Measurements from ENCODE around the gene PRDM16.

DNA sequence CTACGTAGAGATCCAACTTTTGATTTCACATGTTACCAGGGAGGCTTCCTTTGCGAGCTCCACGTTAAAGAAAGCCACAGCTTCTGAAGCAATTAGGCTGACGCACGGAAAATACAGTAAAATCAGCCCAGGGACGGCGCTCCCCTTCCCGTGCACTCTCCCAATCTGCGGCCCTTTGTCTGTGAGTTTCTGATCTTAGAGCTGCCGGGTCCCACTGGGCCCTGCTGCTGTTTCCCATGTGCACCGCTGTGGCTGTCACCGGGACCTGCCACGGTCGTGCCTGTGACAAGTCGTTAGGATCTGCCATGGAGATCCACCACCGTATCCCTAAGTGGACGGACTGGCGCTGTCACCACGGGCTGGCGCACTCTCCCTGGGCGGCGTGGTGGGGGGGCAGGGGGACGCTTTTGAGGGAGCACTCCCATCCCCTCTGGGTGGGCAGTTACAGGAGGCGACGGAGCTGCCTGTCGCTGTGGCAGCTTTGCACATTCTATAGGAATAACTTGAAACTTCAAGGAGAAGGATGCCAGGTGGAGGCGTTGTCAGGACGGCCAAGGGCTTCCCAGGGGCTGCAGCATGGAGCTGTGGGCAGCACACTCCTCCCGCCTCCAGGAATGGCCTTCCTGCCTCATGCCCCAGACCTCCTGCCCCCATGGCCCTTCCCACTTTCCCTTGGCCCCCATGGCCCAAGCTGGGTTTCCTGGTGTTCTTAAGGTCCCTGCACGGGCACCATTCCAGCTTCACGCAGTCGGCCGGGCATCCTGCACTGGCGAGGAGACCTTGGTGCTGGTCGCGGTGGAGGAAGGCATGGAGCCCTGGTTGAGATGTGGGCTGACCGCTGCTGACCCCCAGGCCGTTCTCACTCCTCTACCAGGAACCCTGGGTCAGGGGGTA, 85.1 kb downstream of the PRDM16 start:
- no peak for TF ChIP-seq JUNB (IDR thresholded peaks at IDR 0.05)
- no peak for TF ChIP-seq BHLHE40 (IDR thresholded peaks at IDR 0.05; ENCODE audit: low read depth, low read length)
- TF ChIP-seq, protein P1, sequence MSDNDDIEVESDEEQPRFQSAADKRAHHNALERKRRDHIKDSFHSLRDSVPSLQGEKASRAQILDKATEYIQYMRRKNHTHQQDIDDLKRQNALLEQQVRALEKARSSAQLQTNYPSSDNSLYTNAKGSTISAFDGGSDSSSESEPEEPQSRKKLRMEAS (IDR thresholded peaks at IDR 0.05) = no peak
- TF ChIP-seq, protein P2, sequence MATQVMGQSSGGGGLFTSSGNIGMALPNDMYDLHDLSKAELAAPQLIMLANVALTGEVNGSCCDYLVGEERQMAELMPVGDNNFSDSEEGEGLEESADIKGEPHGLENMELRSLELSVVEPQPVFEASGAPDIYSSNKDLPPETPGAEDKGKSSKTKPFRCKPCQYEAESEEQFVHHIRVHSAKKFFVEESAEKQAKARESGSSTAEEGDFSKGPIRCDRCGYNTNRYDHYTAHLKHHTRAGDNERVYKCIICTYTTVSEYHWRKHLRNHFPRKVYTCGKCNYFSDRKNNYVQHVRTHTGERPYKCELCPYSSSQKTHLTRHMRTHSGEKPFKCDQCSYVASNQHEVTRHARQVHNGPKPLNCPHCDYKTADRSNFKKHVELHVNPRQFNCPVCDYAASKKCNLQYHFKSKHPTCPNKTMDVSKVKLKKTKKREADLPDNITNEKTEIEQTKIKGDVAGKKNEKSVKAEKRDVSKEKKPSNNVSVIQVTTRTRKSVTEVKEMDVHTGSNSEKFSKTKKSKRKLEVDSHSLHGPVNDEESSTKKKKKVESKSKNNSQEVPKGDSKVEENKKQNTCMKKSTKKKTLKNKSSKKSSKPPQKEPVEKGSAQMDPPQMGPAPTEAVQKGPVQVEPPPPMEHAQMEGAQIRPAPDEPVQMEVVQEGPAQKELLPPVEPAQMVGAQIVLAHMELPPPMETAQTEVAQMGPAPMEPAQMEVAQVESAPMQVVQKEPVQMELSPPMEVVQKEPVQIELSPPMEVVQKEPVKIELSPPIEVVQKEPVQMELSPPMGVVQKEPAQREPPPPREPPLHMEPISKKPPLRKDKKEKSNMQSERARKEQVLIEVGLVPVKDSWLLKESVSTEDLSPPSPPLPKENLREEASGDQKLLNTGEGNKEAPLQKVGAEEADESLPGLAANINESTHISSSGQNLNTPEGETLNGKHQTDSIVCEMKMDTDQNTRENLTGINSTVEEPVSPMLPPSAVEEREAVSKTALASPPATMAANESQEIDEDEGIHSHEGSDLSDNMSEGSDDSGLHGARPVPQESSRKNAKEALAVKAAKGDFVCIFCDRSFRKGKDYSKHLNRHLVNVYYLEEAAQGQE (IDR thresholded peaks at IDR 0.05) = no peak
- TF ChIP-seq, protein P3, sequence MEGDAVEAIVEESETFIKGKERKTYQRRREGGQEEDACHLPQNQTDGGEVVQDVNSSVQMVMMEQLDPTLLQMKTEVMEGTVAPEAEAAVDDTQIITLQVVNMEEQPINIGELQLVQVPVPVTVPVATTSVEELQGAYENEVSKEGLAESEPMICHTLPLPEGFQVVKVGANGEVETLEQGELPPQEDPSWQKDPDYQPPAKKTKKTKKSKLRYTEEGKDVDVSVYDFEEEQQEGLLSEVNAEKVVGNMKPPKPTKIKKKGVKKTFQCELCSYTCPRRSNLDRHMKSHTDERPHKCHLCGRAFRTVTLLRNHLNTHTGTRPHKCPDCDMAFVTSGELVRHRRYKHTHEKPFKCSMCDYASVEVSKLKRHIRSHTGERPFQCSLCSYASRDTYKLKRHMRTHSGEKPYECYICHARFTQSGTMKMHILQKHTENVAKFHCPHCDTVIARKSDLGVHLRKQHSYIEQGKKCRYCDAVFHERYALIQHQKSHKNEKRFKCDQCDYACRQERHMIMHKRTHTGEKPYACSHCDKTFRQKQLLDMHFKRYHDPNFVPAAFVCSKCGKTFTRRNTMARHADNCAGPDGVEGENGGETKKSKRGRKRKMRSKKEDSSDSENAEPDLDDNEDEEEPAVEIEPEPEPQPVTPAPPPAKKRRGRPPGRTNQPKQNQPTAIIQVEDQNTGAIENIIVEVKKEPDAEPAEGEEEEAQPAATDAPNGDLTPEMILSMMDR (IDR thresholded peaks at IDR 0.05) = no peak
- no peak for TF ChIP-seq MAZ (IDR thresholded peaks at IDR 0.05; ENCODE audit: borderline replicate concordance, low read depth, low read length)
- TF ChIP-seq NR3C1 (IDR thresholded peaks at IDR 0.05) = no peak
- no peak for TF ChIP-seq POLR2A (IDR thresholded peaks at IDR 0.05; ENCODE audit: low read length)
- TF ChIP-seq POLR2AphosphoS2 (conservative IDR thresholded peaks at IDR 0.05; ENCODE audit: low read length) = no peak
- TF ChIP-seq NFE2L2 (conservative IDR thresholded peaks at IDR 0.05; ENCODE audit: low read length) = no peak

Data from A549 (cell line).